ENCODE data around the gene TUFT1.

DNA sequence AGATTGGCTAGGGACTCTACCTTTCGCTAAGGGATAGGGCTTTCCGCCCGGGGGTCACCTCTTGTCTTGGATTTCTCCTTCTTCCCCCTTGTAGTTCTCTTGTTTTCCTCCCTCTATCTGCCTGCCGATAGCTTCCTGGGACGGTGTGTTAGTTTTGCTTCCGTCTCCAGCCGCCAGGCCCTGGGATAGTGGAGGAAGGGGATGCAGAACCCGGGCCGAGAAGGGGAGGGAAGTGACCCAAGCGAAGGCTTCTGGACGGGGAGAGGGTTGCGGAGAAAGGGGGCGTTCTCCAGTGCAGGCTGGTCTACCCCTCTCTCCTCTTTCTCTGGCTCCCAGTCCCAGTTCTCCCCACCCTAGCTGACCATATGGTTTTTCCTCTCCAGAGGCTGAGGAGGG, 871 bp downstream of the TUFT1 start:
- TF ChIP-seq, protein P1, sequence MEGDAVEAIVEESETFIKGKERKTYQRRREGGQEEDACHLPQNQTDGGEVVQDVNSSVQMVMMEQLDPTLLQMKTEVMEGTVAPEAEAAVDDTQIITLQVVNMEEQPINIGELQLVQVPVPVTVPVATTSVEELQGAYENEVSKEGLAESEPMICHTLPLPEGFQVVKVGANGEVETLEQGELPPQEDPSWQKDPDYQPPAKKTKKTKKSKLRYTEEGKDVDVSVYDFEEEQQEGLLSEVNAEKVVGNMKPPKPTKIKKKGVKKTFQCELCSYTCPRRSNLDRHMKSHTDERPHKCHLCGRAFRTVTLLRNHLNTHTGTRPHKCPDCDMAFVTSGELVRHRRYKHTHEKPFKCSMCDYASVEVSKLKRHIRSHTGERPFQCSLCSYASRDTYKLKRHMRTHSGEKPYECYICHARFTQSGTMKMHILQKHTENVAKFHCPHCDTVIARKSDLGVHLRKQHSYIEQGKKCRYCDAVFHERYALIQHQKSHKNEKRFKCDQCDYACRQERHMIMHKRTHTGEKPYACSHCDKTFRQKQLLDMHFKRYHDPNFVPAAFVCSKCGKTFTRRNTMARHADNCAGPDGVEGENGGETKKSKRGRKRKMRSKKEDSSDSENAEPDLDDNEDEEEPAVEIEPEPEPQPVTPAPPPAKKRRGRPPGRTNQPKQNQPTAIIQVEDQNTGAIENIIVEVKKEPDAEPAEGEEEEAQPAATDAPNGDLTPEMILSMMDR (IDR thresholded peaks at IDR 0.05), result no peak
- no peak for TF ChIP-seq EZH2 (IDR thresholded peaks at IDR 0.05; ENCODE audit: borderline replicate concordance, insufficient read depth, low read depth, low read length, poor library complexity, severe bottlenecking)

Data from B cell (primary cell).